ENCODE results near the gene RTRAF. TPM values are rescaled to one million over a fixed set of nuclear protein-coding genes. Genes with fewer than 3 reads are reported as not detected.

Gene RTRAF
- polyA plus RNA-seq, 1 experiment = 205 TPM

GRCh38 chr14:52051871-52052270 is 62.5 kb downstream of the RTRAF start:
- Histone ChIP-seq H3K36me3 (ENCODE audit: control insufficient read depth, insufficient read depth, low read length) (peaks cover 4% of the 10 kb centered on the region), H3K27me3 (ENCODE audit: control insufficient read depth, insufficient read depth, low read length) (no peaks in the 10 kb centered on the region), H3K4me3 (ENCODE audit: low read depth, low read length) (no peak overlapping the region)
- POLR2A ChIA-PET = no interaction called here
- no peak for DNase-seq (ENCODE audit: low read depth)
- no peak for TF ChIP-seq CTCF (IDR thresholded peaks at IDR 0.05; ENCODE audit: insufficient read depth, low read depth, low read length)
- CTCF ChIA-PET = interaction anchor here (0.6 to 1.8 kb wide), 3 partner anchors 17 to 138 kb away, joined by 3 to 5 read pairs (median 4); partner anchors contain the start of gene NID2

GRCh38 chr14:52052288-52052943 is 63.1 kb downstream of the RTRAF start:
- TF ChIP-seq CTCF (IDR thresholded peaks at IDR 0.05; ENCODE audit: insufficient read depth, low read depth, low read length) = no peak
- CTCF ChIA-PET = interaction anchor here (0.6 to 1.8 kb wide), 2 partner anchors 16 to 138 kb away, joined by 3 to 5 read pairs; partner anchors contain the start of gene NID2

GRCh38 chr14:52053044-52053443 is 63.7 kb downstream of the RTRAF start:
- CTCF ChIA-PET = interaction anchor here (1.8 kb wide), 1 partner anchor 15 kb away, joined by 5 read pairs; the partner anchor contains the start of gene NID2
- no peak for DNase-seq (ENCODE audit: low read depth)

More at GRCh38 chr14:52052288-52052943, 63.1 kb downstream of the RTRAF start:
- no peak overlapping the region for H3K4me3 ChIP-seq (ENCODE audit: low read depth, low read length)
- no peaks in the 10 kb centered on the region for H3K27me3 ChIP-seq (ENCODE audit: control insufficient read depth, insufficient read depth, low read length)
- POLR2A ChIA-PET = interaction anchor here (0.5 kb wide), 1 partner anchor 57 kb away, joined by 4 read pairs; no protein-coding TSS in a partner anchor
- peaks cover 4% of the 10 kb centered on the region for H3K36me3 ChIP-seq (ENCODE audit: control insufficient read depth, insufficient read depth, low read length)
- peak; percentile 84 for DNase-seq (ENCODE audit: low read depth)

GRCh38 chr14:52054678-52055077 is 65.3 kb downstream of the RTRAF start:
- ChIA-PET POLR2A (interaction anchor here (0.6 kb wide), 1 partner anchor 8 kb away, joined by 3 read pairs; no protein-coding TSS in a partner anchor), CTCF (interaction anchor here (0.6 to 0.9 kb wide), 2 partner anchors 17 to 84 kb away, joined by 3 read pairs; no protein-coding TSS in a partner anchor)
- no peak for TF ChIP-seq CTCF (IDR thresholded peaks at IDR 0.05; ENCODE audit: insufficient read depth, low read depth, low read length)
- no peak overlapping the region for H3K4me3 ChIP-seq (ENCODE audit: low read depth, low read length)
- H3K36me3 ChIP-seq (ENCODE audit: control insufficient read depth, insufficient read depth, low read length) = peaks cover 4% of the 10 kb centered on the region
- H3K27me3 ChIP-seq (ENCODE audit: control insufficient read depth, insufficient read depth, low read length) = no peaks in the 10 kb centered on the region
- DNase-seq (ENCODE audit: low read depth) = no peak

More at GRCh38 chr14:52053044-52053443, 63.7 kb downstream of the RTRAF start:
- Histone ChIP-seq H3K36me3 (ENCODE audit: control insufficient read depth, insufficient read depth, low read length) (peaks cover 4% of the 10 kb centered on the region), H3K27me3 (ENCODE audit: control insufficient read depth, insufficient read depth, low read length) (no peaks in the 10 kb centered on the region), H3K4me3 (ENCODE audit: low read depth, low read length) (no peak overlapping the region)
- TF ChIP-seq CTCF (IDR thresholded peaks at IDR 0.05; ENCODE audit: insufficient read depth, low read depth, low read length) = no peak
- POLR2A ChIA-PET = no interaction called here

GRCh38 chr14:52055167-52055566 is 65.8 kb downstream of the RTRAF start:
- Histone ChIP-seq H3K4me3 (ENCODE audit: low read depth, low read length) (no peak overlapping the region), H3K27me3 (ENCODE audit: control insufficient read depth, insufficient read depth, low read length) (no peaks in the 10 kb centered on the region), H3K36me3 (ENCODE audit: control insufficient read depth, insufficient read depth, low read length) (peaks cover 4% of the 10 kb centered on the region)
- CTCF ChIA-PET = no interaction called here
- POLR2A ChIA-PET = interaction anchor here (0.6 kb wide), 1 partner anchor 9 kb away, joined by 3 read pairs; no protein-coding TSS in a partner anchor
- peak; percentile 65 for DNase-seq (ENCODE audit: low read depth)
- TF ChIP-seq CTCF (IDR thresholded peaks at IDR 0.05; ENCODE audit: insufficient read depth, low read depth, low read length) = no peak

All from BJ (cell line).